ENCODE results near the gene ITGA2B. TPM values are rescaled to one million over a fixed set of nuclear protein-coding genes. Genes with fewer than 3 reads are reported as not detected.

The ITGA2B gene
- total and polyA plus RNA-seq, 2 of the 8 experiments (the other 6 are each of a cell fraction or from before 2014, with no cell fraction given) = 6.9 to 12.3 TPM

- Histone ChIP-seq H2BK5ac (ENCODE audit: low read depth, low read length) (0 out of 2 replicates have a peak within 1 kb of the TSS, but pooled peaks have one; percentile 19), H3K9me3 (ENCODE audit: insufficient read depth in 2 of 2, low read depth in 1 of 2, low read length in 1 of 2) (no peaks in the 10 kb centered on the region), H2AFZ (ENCODE audit: low read length) (no peak within 1 kb of the TSS), H3K27me3 (replicated peaks in 1 of 4; ENCODE audit: control insufficient read depth in 3 of 4, extremely low read depth in 1 of 4, insufficient read depth in 3 of 4, low read length in 3 of 4) (peaks cover 0 to 3% (median 0%) of the 10 kb centered on the region in 4 experiments; a peak in 3 of 7 replicates), H3K23me2 (ENCODE audit: low read depth, low read length) (peaks cover 4% of the 10 kb centered on the region; the same call in 1 of the 2 replicates), H3K27ac (ENCODE audit: low read depth, low read length) (0 out of 2 replicates have a peak within 1 kb of the TSS, but pooled peaks have one; percentile 16), H3K4me2 (ENCODE audit: insufficient read depth in 1 of 2, low read depth in 2 of 2, low read length in 2 of 2) (peak within 1 kb of the TSS; percentile 62 to 90), H3K18ac (ENCODE audit: extremely low read depth, low read length) (no peak within 1 kb of the TSS), H3K4me3 (ENCODE audit: extremely low read depth in 1 of 4, insufficient read depth in 2 of 4, low read depth in 3 of 4, low read length in 4 of 4) (peak within 1 kb of the TSS; percentile 52 to 95 (median 78)), H4K91ac (replicated peaks; ENCODE audit: insufficient read length, low read length) (no peak within 1 kb of the TSS), H4K20me1 (replicated peaks in 1 of 2; ENCODE audit: control insufficient read depth in 1 of 2, insufficient read depth in 2 of 2, low read length in 2 of 2) (peaks cover 0 to 13% of the 10 kb centered on the region in 2 experiments), H3K56ac (replicated peaks; ENCODE audit: insufficient read length, low read depth, low read length) (no peak within 1 kb of the TSS), H3K14ac (ENCODE audit: insufficient read length) (no peak within 1 kb of the TSS), H2BK20ac (ENCODE audit: low read length) (no peak within 1 kb of the TSS), H3K79me2 (ENCODE audit: control insufficient read depth in 1 of 2, insufficient read depth in 2 of 2, low read length in 2 of 2) (peaks cover 0 to 3% of the 10 kb centered on the region in 2 experiments; a peak in 1 of 4 replicates), H3K9ac (replicated peaks in 1 of 4; ENCODE audit: extremely low read depth in 1 of 4, low read depth in 3 of 4, low read length in 3 of 4) (peak within 1 kb of the TSS in 3 of 4 experiments; percentile 20 to 38 (median 34); a peak in 5 of 7 replicates), H3K4ac (replicated peaks; ENCODE audit: insufficient read length, low read depth, low read length) (no peak within 1 kb of the TSS), H2BK120ac (replicated peaks; ENCODE audit: low read depth, low read length) (no peak within 1 kb of the TSS), H2BK15ac (ENCODE audit: low read length) (no peak within 1 kb of the TSS), H2BK12ac (ENCODE audit: low read depth, low read length) (0 out of 2 replicates have a peak within 1 kb of the TSS, but pooled peaks have one; percentile 27), H3K36me3 (ENCODE audit: control insufficient read depth in 2 of 4, insufficient read depth in 4 of 4, low read length in 3 of 4) (no peaks in the 10 kb centered on the region), H3K4me1 (replicated peaks in 1 of 4; ENCODE audit: control insufficient read depth in 3 of 4, insufficient read depth in 4 of 4, low read length in 3 of 4) (peaks cover 0 to 2% (median 0%) of the 10 kb centered on the region in 4 experiments; a peak in 3 of 7 replicates), H4K8ac (ENCODE audit: extremely low read depth, insufficient read depth, low read length) (no peak within 1 kb of the TSS), H4K5ac (ENCODE audit: insufficient read length, low read depth, low read length) (no peak within 1 kb of the TSS), H3K23ac (ENCODE audit: insufficient read length) (no peak within 1 kb of the TSS), H3K79me1 (ENCODE audit: low read depth, low read length) (no peaks in the 10 kb centered on the region), H2AK5ac (ENCODE audit: low read depth, low read length) (0 out of 2 replicates have a peak within 1 kb of the TSS, but pooled peaks have one; percentile 24)
- DNase-seq (ENCODE audit: low read depth in 1 of 2, low spot score in 2 of 2) (peak; percentile 89 to 92), FAIRE-seq (peak; percentile 93)
- CTCF ChIA-PET (ENCODE audit: partially characterized antibody) = interaction anchor here (0.7 to 3.6 kb wide), 29 partner anchors 10 to 400 kb away, joined by 3 to 70 read pairs (median 6); partner anchors contain the start of gene SLC25A39
- WGBS, 2 experiments (ENCODE audit: extremely low coverage in 1 of 2, insufficient coverage in 1 of 2, insufficient read length in 1 of 2, insufficient replicate concordance in 2 of 2, low coverage in 1 of 2, low lambda C conversion rate in 2 of 2, missing lambda C conversion rate in 1 of 2) = 1% methylated on average over 26 of the region's 26 CpGs; no CpG with 5 or more reads in 1 of the 2 experiments
- POLR2A ChIA-PET (ENCODE audit: partially characterized antibody) = interaction anchor here (0.6 to 3.4 kb wide), 15 partner anchors 8 to 196 kb away, joined by 3 to 21 read pairs (median 3); partner anchors contain the start of genes SLC25A39 and UBTF
- peak in 1 of 2 experiments; percentile 52; a peak in 1 of 4 replicates for TF ChIP-seq HDAC2 (IDR thresholded peaks at IDR 0.05; ENCODE audit: borderline replicate concordance in 1 of 2, low read depth in 2 of 2, low read length in 2 of 2)
- no peak for TF ChIP-seq ASH2L (IDR thresholded peaks at IDR 0.05; ENCODE audit: low read length)
- TF ChIP-seq, protein P1, sequence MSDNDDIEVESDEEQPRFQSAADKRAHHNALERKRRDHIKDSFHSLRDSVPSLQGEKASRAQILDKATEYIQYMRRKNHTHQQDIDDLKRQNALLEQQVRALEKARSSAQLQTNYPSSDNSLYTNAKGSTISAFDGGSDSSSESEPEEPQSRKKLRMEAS (IDR thresholded peaks at IDR 0.05) = peak; percentile 82; the same call in 1 of the 2 replicates
- TF ChIP-seq ZNF274 (IDR thresholded peaks at IDR 0.05; ENCODE audit: borderline replicate concordance, extremely low read depth, low read length) = no peak
- TF ChIP-seq GABPA (IDR thresholded peaks at IDR 0.05; ENCODE audit: borderline replicate concordance, insufficient read depth, low read length) = no peak
- TF ChIP-seq YY1 (IDR thresholded peaks at IDR 0.05; ENCODE audit: low read depth, low read length) = no peak
- TF ChIP-seq HDAC6 (IDR thresholded peaks at IDR 0.05; ENCODE audit: low read depth, low read length) = no peak
- no peak for TF ChIP-seq BCL11A (IDR thresholded peaks at IDR 0.05; ENCODE audit: low read depth in 2 of 2, low read length in 2 of 2)
- no peak for TF ChIP-seq CBX5 (IDR thresholded peaks at IDR 0.05; ENCODE audit: low read depth, low read length)
- TF ChIP-seq POLR2A (IDR thresholded peaks at IDR 0.05; ENCODE audit: control extremely low read depth in 1 of 2, low read depth in 2 of 2, low read length in 2 of 2) = peak; percentile 76 to 86
- TF ChIP-seq RAD21 (IDR thresholded peaks at IDR 0.05 in 1 of 2, conservative IDR thresholded peaks at IDR 0.05 in 1 of 2; ENCODE audit: low read depth in 2 of 2, low read length in 2 of 2) = no peak
Measured at GRCh38 chr17:44344939-44345453, 44.5 kb downstream of the ITGA2B start, which contains the start of gene GRN. Gene GRN, plus strand, starts transcription at chr17:44345302. Its CDS starts 3,863 bp downstream, at chr17:44349165.
